SU-DHL-6 (cell line): ENCODE results near the gene ACAP1.

Experiments used
- EZH2phosphoT487 ChIP-seq: fragments of 200-600 bp; sonication (generic), shearing (Covaris generic); conservative IDR thresholded peaks from 2 replicates; pipeline ENCODE4 v1.6.1; 2018; ENCODE audit warnings: mild to moderate bottlenecking, antibody characterized with exemption, low read length, moderate library complexity, mixed read lengths
- TF ChIP-seq, protein P1 (sequence below): fragments of 200-600 bp; sonication (generic); IDR thresholded peaks from one replicate; pipeline ENCODE4 v1.5.1; 2017; ENCODE audit warnings: antibody characterized with exemption, mild to moderate bottlenecking, low read length, moderate library complexity; ENCODE audit not compliant: insufficient read depth, poor library complexity, severe bottlenecking

GRCh38 chr17:7340179-7340578 is 3.9 kb downstream of the ACAP1 start:
- TF ChIP-seq, protein P1, sequence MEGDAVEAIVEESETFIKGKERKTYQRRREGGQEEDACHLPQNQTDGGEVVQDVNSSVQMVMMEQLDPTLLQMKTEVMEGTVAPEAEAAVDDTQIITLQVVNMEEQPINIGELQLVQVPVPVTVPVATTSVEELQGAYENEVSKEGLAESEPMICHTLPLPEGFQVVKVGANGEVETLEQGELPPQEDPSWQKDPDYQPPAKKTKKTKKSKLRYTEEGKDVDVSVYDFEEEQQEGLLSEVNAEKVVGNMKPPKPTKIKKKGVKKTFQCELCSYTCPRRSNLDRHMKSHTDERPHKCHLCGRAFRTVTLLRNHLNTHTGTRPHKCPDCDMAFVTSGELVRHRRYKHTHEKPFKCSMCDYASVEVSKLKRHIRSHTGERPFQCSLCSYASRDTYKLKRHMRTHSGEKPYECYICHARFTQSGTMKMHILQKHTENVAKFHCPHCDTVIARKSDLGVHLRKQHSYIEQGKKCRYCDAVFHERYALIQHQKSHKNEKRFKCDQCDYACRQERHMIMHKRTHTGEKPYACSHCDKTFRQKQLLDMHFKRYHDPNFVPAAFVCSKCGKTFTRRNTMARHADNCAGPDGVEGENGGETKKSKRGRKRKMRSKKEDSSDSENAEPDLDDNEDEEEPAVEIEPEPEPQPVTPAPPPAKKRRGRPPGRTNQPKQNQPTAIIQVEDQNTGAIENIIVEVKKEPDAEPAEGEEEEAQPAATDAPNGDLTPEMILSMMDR: no peak
- TF ChIP-seq EZH2phosphoT487: no peak
